ENCODE data around the gene CRACDL. TPM values are rescaled to one million over a fixed set of nuclear protein-coding genes. Genes with fewer than 3 reads are reported as not detected.

Gene CRACDL
- total and polyA plus RNA-seq, 2 of the 13 experiments (the other 11 are each of a cell fraction or from before 2014, with no cell fraction given): 0.15 to 0.26 TPM

DNA sequence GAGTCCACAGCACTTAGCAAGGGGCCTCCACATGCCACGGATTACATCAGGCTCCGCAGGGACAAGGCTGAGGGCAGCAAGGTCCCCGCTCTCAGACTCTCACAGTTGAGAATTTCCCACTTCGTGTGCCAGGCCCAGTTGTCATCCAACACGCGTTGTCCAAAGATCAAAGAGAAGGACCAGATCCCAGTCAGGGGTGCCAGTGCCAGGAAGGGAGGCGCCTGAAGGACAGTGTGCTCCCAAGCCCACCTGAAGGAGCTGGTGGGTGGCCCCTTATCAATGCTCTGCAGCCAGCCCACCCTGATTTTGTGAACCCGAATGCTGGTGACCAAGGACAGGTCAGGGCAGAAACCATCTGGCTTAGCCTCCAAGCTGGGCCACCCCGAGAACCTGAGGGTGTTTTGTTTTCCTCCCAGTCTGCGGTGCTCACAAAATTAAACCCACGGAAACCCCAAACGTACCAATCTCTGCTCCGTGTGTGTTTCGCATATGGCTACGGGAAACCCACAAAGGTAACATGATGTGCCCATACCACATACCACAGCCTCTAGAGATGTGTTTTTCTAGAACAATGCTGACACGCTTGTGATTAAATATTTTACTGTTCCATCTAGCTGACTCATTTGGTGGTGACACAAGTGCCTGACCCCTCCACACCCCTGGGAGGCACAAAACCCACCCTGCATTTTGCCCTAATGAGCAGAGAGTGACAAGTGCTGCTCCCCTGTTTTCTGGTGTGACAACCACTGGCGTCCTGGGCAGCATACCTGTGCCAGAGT, 24.5 kb downstream of the CRACDL start (continued):
- no peak for TF ChIP-seq POLR2AphosphoS5 (IDR thresholded peaks at IDR 0.05; ENCODE audit: low read depth, low read length)
- no peak for TF ChIP-seq ZEB1 (IDR thresholded peaks at IDR 0.05; ENCODE audit: insufficient replicate concordance, low read depth)
- TF ChIP-seq, protein P1, sequence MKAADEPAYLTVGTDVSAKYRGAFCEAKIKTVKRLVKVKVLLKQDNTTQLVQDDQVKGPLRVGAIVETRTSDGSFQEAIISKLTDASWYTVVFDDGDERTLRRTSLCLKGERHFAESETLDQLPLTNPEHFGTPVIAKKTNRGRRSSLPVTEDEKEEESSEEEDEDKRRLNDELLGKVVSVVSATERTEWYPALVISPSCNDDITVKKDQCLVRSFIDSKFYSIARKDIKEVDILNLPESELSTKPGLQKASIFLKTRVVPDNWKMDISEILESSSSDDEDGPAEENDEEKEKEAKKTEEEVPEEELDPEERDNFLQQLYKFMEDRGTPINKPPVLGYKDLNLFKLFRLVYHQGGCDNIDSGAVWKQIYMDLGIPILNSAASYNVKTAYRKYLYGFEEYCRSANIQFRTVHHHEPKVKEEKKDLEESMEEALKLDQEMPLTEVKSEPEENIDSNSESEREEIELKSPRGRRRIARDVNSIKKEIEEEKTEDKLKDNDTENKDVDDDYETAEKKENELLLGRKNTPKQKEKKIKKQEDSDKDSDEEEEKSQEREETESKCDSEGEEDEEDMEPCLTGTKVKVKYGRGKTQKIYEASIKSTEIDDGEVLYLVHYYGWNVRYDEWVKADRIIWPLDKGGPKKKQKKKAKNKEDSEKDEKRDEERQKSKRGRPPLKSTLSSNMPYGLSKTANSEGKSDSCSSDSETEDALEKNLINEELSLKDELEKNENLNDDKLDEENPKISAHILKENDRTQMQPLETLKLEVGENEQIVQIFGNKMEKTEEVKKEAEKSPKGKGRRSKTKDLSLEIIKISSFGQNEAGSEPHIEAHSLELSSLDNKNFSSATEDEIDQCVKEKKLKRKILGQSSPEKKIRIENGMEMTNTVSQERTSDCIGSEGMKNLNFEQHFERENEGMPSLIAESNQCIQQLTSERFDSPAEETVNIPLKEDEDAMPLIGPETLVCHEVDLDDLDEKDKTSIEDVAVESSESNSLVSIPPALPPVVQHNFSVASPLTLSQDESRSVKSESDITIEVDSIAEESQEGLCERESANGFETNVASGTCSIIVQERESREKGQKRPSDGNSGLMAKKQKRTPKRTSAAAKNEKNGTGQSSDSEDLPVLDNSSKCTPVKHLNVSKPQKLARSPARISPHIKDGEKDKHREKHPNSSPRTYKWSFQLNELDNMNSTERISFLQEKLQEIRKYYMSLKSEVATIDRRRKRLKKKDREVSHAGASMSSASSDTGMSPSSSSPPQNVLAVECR (CRISPR knock-in tag; IDR thresholded peaks at IDR 0.05; ENCODE audit: borderline replicate concordance): peak; percentile 15; the same call in 1 of the 2 replicates
- TF ChIP-seq ZBTB21 (CRISPR knock-in tag; IDR thresholded peaks at IDR 0.05): no peak
- no peak for TF ChIP-seq TGIF2 (CRISPR knock-in tag; IDR thresholded peaks at IDR 0.05)
- TF ChIP-seq ISL2 (CRISPR knock-in tag; IDR thresholded peaks at IDR 0.05): peak; percentile 68; the same call in 1 of the 2 replicates
- no peak for TF ChIP-seq ZNF253 (CRISPR knock-in tag; IDR thresholded peaks at IDR 0.05; ENCODE audit: borderline replicate concordance)
- TF ChIP-seq XRCC5 (optimal IDR thresholded peaks at IDR 0.05; ENCODE audit: low read length): no peak
- no peak for TF ChIP-seq ZNF484 (CRISPR knock-in tag; IDR thresholded peaks at IDR 0.05; ENCODE audit: borderline replicate concordance, low read depth)
- TF ChIP-seq, protein P2, sequence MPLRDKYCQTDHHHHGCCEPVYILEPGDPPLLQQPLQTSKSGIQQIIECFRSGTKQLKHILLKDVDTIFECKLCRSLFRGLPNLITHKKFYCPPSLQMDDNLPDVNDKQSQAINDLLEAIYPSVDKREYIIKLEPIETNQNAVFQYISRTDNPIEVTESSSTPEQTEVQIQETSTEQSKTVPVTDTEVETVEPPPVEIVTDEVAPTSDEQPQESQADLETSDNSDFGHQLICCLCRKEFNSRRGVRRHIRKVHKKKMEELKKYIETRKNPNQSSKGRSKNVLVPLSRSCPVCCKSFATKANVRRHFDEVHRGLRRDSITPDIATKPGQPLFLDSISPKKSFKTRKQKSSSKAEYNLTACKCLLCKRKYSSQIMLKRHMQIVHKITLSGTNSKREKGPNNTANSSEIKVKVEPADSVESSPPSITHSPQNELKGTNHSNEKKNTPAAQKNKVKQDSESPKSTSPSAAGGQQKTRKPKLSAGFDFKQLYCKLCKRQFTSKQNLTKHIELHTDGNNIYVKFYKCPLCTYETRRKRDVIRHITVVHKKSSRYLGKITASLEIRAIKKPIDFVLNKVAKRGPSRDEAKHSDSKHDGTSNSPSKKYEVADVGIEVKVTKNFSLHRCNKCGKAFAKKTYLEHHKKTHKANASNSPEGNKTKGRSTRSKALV (CRISPR knock-in tag; IDR thresholded peaks at IDR 0.05): no peak
- TF ChIP-seq TCF7 (IDR thresholded peaks at IDR 0.05; ENCODE audit: low read depth): no peak
- TF ChIP-seq JDP2 (CRISPR knock-in tag; IDR thresholded peaks at IDR 0.05; ENCODE audit: borderline replicate concordance): no peak
- no peak for TF ChIP-seq STAG1 (CRISPR knock-in tag; IDR thresholded peaks at IDR 0.05)
- no peak for TF ChIP-seq NFE2L1 (CRISPR knock-in tag; IDR thresholded peaks at IDR 0.05; ENCODE audit: borderline replicate concordance)
- TF ChIP-seq IRX3 (CRISPR knock-in tag; IDR thresholded peaks at IDR 0.05; ENCODE audit: borderline replicate concordance, low read depth): no peak
- TF ChIP-seq, protein P3, sequence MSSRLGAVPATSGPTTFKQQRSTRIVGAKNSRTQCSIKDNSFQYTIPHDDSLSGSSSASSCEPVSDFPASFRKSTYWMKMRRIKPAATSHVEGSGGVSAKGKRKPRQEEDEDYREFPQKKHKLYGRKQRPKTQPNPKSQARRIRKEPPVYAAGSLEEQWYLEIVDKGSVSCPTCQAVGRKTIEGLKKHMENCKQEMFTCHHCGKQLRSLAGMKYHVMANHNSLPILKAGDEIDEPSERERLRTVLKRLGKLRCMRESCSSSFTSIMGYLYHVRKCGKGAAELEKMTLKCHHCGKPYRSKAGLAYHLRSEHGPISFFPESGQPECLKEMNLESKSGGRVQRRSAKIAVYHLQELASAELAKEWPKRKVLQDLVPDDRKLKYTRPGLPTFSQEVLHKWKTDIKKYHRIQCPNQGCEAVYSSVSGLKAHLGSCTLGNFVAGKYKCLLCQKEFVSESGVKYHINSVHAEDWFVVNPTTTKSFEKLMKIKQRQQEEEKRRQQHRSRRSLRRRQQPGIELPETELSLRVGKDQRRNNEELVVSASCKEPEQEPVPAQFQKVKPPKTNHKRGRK (CRISPR knock-in tag; IDR thresholded peaks at IDR 0.05): no peak
- TF ChIP-seq BCL6 (CRISPR knock-in tag; IDR thresholded peaks at IDR 0.05): peak; percentile 64; the same call in 1 of the 2 replicates
- TF ChIP-seq, protein P4, sequence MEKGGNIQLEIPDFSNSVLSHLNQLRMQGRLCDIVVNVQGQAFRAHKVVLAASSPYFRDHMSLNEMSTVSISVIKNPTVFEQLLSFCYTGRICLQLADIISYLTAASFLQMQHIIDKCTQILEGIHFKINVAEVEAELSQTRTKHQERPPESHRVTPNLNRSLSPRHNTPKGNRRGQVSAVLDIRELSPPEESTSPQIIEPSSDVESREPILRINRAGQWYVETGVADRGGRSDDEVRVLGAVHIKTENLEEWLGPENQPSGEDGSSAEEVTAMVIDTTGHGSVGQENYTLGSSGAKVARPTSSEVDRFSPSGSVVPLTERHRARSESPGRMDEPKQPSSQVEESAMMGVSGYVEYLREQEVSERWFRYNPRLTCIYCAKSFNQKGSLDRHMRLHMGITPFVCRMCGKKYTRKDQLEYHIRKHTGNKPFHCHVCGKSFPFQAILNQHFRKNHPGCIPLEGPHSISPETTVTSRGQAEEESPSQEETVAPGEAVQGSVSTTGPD (CRISPR knock-in tag; IDR thresholded peaks at IDR 0.05): peak; percentile 27; the same call in 1 of the 2 replicates
- TF ChIP-seq, protein P5, sequence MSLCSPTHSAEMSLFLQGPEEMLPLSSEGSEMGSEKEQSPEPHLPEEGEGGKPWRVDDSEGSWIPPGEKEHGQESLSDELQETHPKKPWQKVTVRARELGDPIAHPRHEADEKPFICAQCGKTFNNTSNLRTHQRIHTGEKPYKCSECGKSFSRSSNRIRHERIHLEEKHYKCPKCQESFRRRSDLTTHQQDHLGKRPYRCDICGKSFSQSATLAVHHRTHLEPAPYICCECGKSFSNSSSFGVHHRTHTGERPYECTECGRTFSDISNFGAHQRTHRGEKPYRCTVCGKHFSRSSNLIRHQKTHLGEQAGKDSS (CRISPR knock-in tag; IDR thresholded peaks at IDR 0.05; ENCODE audit: borderline replicate concordance, low read depth): no peak
